K562 (cell line): ENCODE data around the gene TAF1A. TPM values are rescaled to one million over a fixed set of nuclear protein-coding genes. Genes with fewer than 3 reads are reported as not detected.

Experiments used
- ADNP ChIP-seq: fragments of 200-800 bp; sonication (Bioruptor generic); IDR thresholded peaks from 2 replicates; pipeline ENCODE4 v1.6.1; 2016; ENCODE audit warnings: missing genetic modification characterization, missing compliant biosample characterization
- BMI1 ChIP-seq: fragments of 150-350 bp; IDR thresholded peaks from 2 replicates; pipeline ENCODE4 v1.6.1; 2014; ENCODE audit warnings: low read length
- CAMTA2 ChIP-seq: fragments of 250-450 bp; sonication (Bioruptor Pico); conservative IDR thresholded peaks from 2 replicates; pipeline ENCODE4 v1.5.1; 2022
- CBFA2T3 ChIP-seq: fragments of 450-650 bp; IDR thresholded peaks from 2 replicates; pipeline ENCODE4 v1.6.1; 2017
- CTCF ChIP-seq, 3 experiments: IDR thresholded peaks in 2 of 3; conservative IDR thresholded peaks in 1 of 3; 2 replicates each; pipeline ENCODE4 v1.5.1; 2011 to 2012; ENCODE audit warnings: low read length in 3 of 3, mild to moderate bottlenecking in 3 of 3, control low read depth in 2 of 3, improper control_type of control experiment in 1 of 3, inconsistent platforms in 1 of 3, low read depth in 1 of 3, mixed read lengths in 1 of 3, moderate library complexity in 1 of 3; ENCODE audit not compliant: insufficient read depth in 2 of 3
- ELF4 ChIP-seq: fragments of 450-650 bp; formaldehyde crosslinking; IDR thresholded peaks from 2 replicates; pipeline ENCODE4 v1.4.0; 2022; ENCODE audit warnings: missing genetic modification characterization
- GABPA ChIP-seq: fragments of 200-800 bp; sonication (Bioruptor generic); conservative IDR thresholded peaks from 2 replicates; pipeline ENCODE4 v1.6.1; 2016; ENCODE audit warnings: low read depth, missing genetic modification characterization, missing compliant biosample characterization
- HDGF ChIP-seq: fragments of 450-650 bp; IDR thresholded peaks from 2 replicates; pipeline ENCODE4 v1.6.1; 2016
- LARP7 ChIP-seq: fragments of 450-650 bp; IDR thresholded peaks from 2 replicates; pipeline ENCODE4 v1.6.1; 2016
- MYC ChIP-seq, 2 experiments: fragments of 250-450 bp in 1 of 2; sonication (Bioruptor Pico) in 1 of 2; IDR thresholded peaks; 2 replicates each; pipeline versions ENCODE4 v1.5.1 to v1.6.1; 2012 to 2021; ENCODE audit warnings: low read depth in 2 of 2, borderline replicate concordance in 1 of 2, improper control_type of control experiment in 1 of 2, low read length in 1 of 2, mild to moderate bottlenecking in 1 of 2, moderate library complexity in 1 of 2
- NCOA2 ChIP-seq, 2 experiments: fragments of 450-650 bp; IDR thresholded peaks; 2 replicates each; pipeline ENCODE4 v1.6.1; 2018; ENCODE audit warnings: mild to moderate bottlenecking in 2 of 2, moderate library complexity in 1 of 2; ENCODE audit not compliant: partially characterized antibody in 2 of 2
- NEUROD1 ChIP-seq: fragments of 150-350 bp; IDR thresholded peaks from 2 replicates; pipeline ENCODE4 v1.6.1; 2014; ENCODE audit warnings: borderline replicate concordance, low read length, low read depth; ENCODE audit not compliant: partially characterized antibody
- NR3C1 ChIP-seq: sonication (generic); formaldehyde crosslinking; IDR thresholded peaks from 2 replicates; pipeline ENCODE4 v1.8.1; 2022; ENCODE audit warnings: missing genetic modification reagents
- SIN3A ChIP-seq, 2 experiments: fragments of 150-350 bp in 1 of 2; IDR thresholded peaks; 2 replicates each; pipeline ENCODE4 v1.6.1; 2011 to 2016; ENCODE audit warnings: borderline replicate concordance in 2 of 2, low read depth in 2 of 2, low read length in 2 of 2, mild to moderate bottlenecking in 2 of 2, moderate library complexity in 2 of 2; ENCODE audit not compliant: control insufficient read depth in 1 of 2
- SMARCC2 ChIP-seq: fragments of 450-650 bp; IDR thresholded peaks from 2 replicates; pipeline ENCODE4 v1.6.1; 2017; ENCODE audit warnings: antibody characterized with exemption, moderate library complexity, mild to moderate bottlenecking, low read depth
- TOE1 ChIP-seq, 2 experiments: fragments of 450-650 bp in 1 of 2; sonication (generic) in 1 of 2; formaldehyde crosslinking in 1 of 2; IDR thresholded peaks; 2 replicates each; pipeline versions ENCODE4 v1.7.1 to v1.8.0; 2016 to 2022; ENCODE audit warnings: borderline replicate concordance in 2 of 2, mild to moderate bottlenecking in 2 of 2, antibody characterized with exemption in 1 of 2, inconsistent platforms in 1 of 2, low read depth in 1 of 2, missing genetic modification reagents in 1 of 2, moderate library complexity in 1 of 2
- USF1 ChIP-seq: sonication (generic); formaldehyde crosslinking; IDR thresholded peaks from 2 replicates; pipeline ENCODE4 v1.9.0; 2022; ENCODE audit warnings: mild to moderate bottlenecking, missing genetic modification reagents
- VEZF1 ChIP-seq: fragments of 200-800 bp; sonication (Bioruptor generic); IDR thresholded peaks from 2 replicates; pipeline ENCODE4 v1.6.1; 2017; ENCODE audit warnings: missing genetic modification characterization, missing compliant biosample characterization
- ZFP36 ChIP-seq: fragments of 150-350 bp; IDR thresholded peaks from 2 replicates; pipeline ENCODE4 v1.6.1; 2018; ENCODE audit warnings: low read length, low read depth; ENCODE audit not compliant: partially characterized antibody
- polyA plus RNA-seq, 8 experiments: library from polyadenylated mRNA; depleted of rRNA in 4 of 8; stranded (reverse) in 5 of 8; unstranded in 3 of 8; fragments of >200 nt; fragmentation: Nextera tagmentation in 2 of 8; fragmentation: Illumina TruSeq in 1 of 8; extraction: Ambion mirVana in 2 of 8; extraction: Trizol in 1 of 8; gene quantifications; 2 replicates each; pipeline versions ENCODE4 v1.2.1 to v1.2.3, GENCODE V29; 2011 to 2014; ENCODE audit warnings: inconsistent platforms in 1 of 8, missing spikeins in 1 of 8
- total RNA-seq, 7 experiments: library from RNA; depleted of rRNA in 6 of 7; stranded (reverse); fragments of >200 nt in 6 of 7; fragmentation: Illumina TruSeq in 2 of 7; extraction: Trizol in 2 of 7; gene quantifications; 2 replicates each; pipeline versions ENCODE4 v1.2.1 to v1.2.3, GENCODE V29; 2011 to 2021; ENCODE audit warnings: low replicate concordance in 1 of 7

Gene TAF1A
- total and polyA plus RNA-seq, 9 of the 15 experiments (the other 6 are each of a cell fraction or from before 2014, with no cell fraction given): 17.8 to 36.8 (median 25.3) TPM

GRCh38 chr1:222617367-222617951 lies 27.7 kb upstream of the TAF1A start (continued):
- TF ChIP-seq VEZF1 (CRISPR knock-in tag) (peak; percentile 94), CBFA2T3 (no peak), HDGF (0 out of 2 replicates have a peak, but pooled peaks have one; percentile 49), ELF4 (no peak), SMARCC2 (no peak), NEUROD1 (peak; percentile 39), SIN3A (IDR thresholded peaks at IDR 0.05; ENCODE audit: borderline replicate concordance in 2 of 2, control insufficient read depth in 1 of 2, low read depth in 2 of 2, low read length in 2 of 2) (peak in 1 of 2 experiments; percentile 8; a peak in 1 of 4 replicates), NR3C1 (CRISPR knock-in tag) (no peak), MYC (IDR thresholded peaks at IDR 0.05; ENCODE audit: low read depth, low read length) (0 out of 2 replicates have a peak, but pooled peaks have one; percentile 10), MYC (CRISPR knock-in tag; IDR thresholded peaks at IDR 0.05; ENCODE audit: borderline replicate concordance, low read depth) (no peak), NCOA2 (IDR thresholded peaks at IDR 0.05; ENCODE audit: partially characterized antibody in 2 of 2) (no peak), ADNP (tag) (no peak), CAMTA2 (CRISPR knock-in tag) (no peak), CTCF (IDR thresholded peaks at IDR 0.05 in 2 of 3, conservative IDR thresholded peaks at IDR 0.05 in 1 of 3; ENCODE audit: insufficient read depth in 2 of 3, low read depth in 1 of 3, low read length in 3 of 3) (no peak), LARP7 (0 out of 2 replicates have a peak, but pooled peaks have one; percentile 46), ZFP36 (no peak), TOE1 (IDR thresholded peaks at IDR 0.05; ENCODE audit: borderline replicate concordance) (0 out of 2 replicates have a peak, but pooled peaks have one; percentile 18), TOE1 (CRISPR knock-in tag; IDR thresholded peaks at IDR 0.05; ENCODE audit: borderline replicate concordance, low read depth) (no peak), USF1 (CRISPR knock-in tag) (peak; percentile 47; the same call in 1 of the 2 replicates), GABPA (tag) (0 out of 2 replicates have a peak, but pooled peaks have one; percentile 15), BMI1 (peak; percentile 67; the same call in 1 of the 2 replicates)
